Measurements from ENCODE around the gene WDHD1.

Gene WDHD1

GRCh38 chr14:54889919-54890318 lies 137.0 kb downstream of the WDHD1 start:
- H3K36me3 ChIP-seq (replicated peaks; ENCODE audit: insufficient read depth, low read length), result no peaks in the 10 kb centered on the region
- no peaks in the 10 kb centered on the region for H3K27me3 ChIP-seq (replicated peaks; ENCODE audit: insufficient read depth, low read length)
- H2AFZ ChIP-seq (ENCODE audit: low read length), result no peak overlapping the region
- H3K4me1 ChIP-seq (ENCODE audit: low read length), result peaks cover 6% of the 10 kb centered on the region; the same call in 1 of the 2 replicates
- no peaks in the 10 kb centered on the region for H3F3A ChIP-seq (ENCODE audit: insufficient read depth, low read length)
- TF ChIP-seq EZH2phosphoT487 (IDR thresholded peaks at IDR 0.05; ENCODE audit: low read length), result no peak
- no peak for TF ChIP-seq EZH2 (optimal IDR thresholded peaks at IDR 0.05; ENCODE audit: low read depth, low read length)
- TF ChIP-seq CTCF (IDR thresholded peaks at IDR 0.05; ENCODE audit: low read length), result no peak
- DNase-seq, result no peak
- no peaks in the 10 kb centered on the region for H4K20me1 ChIP-seq (ENCODE audit: insufficient read depth, low read length)
- no peak overlapping the region for H3K27ac ChIP-seq (ENCODE audit: low read length)
- no peaks in the 10 kb centered on the region for H3K9me3 ChIP-seq (replicated peaks; ENCODE audit: insufficient read depth, low read length)
- H3K4me3 ChIP-seq (ENCODE audit: low read length), result no peak overlapping the region
- H3K4me2 ChIP-seq (ENCODE audit: low read depth, low read length), result no peak overlapping the region
- H3K79me2 ChIP-seq (ENCODE audit: low read length), result no peaks in the 10 kb centered on the region
- H3K9me2 ChIP-seq (replicated peaks; ENCODE audit: insufficient read depth, low read length), result no peaks in the 10 kb centered on the region
- no peak overlapping the region for H3K9ac ChIP-seq (ENCODE audit: low read length)
